ENCODE results near the gene SMPD4.
"Not testable (repeated sequence)": the region's sequence is repeated elsewhere in the genome, so short reads cannot be mapped to it uniquely, and the experiment has no call there.

Gene SMPD4

DNA sequence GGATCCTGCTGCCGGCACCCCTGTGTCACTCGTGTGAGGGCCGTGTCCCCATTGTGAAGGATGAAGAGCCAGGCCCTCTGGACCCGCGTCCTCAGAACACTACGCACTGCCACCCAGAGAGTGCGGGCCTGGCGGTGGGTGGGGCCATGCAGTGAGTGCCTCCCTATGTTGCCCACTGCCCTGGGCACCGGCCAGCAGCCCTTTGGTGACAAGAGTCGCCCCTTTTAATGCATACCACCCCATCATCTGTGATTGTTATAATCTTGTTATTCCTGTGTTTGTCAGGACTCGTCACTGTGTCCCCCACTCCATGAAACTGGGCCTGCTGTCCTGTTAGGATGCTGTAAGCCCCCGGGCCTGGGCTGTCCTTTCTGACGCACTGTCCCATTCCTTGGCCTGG lies 43.1 kb downstream of the SMPD4 start:
- not testable (repeated sequence) for DNase-seq

DNA sequence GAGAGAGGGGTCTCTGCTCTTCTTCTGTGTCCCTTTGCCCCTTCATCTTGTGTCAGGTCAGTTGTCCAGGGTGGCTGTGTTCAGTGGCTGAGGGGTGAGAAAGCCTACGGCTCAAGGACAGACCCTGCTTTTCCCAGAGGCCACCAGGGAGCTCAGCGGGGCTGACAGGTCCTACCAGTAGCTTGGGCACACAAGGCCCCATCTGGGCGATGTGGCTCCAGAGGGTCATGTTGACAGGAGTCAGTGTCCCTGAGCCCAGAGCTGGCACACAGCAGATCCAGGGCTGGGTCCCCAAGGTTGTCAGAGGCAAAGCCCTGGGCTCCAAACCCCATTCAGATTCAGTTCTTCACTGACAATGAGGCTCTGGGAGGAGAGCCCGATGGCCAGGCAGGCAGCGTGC lies 44.3 kb downstream of the SMPD4 start:
- DNase-seq = not testable (repeated sequence)

GRCh38 chr2:130136546-130136945 lies 44.9 kb downstream of the SMPD4 start:
- DNase-seq = not testable (repeated sequence)

DNA sequence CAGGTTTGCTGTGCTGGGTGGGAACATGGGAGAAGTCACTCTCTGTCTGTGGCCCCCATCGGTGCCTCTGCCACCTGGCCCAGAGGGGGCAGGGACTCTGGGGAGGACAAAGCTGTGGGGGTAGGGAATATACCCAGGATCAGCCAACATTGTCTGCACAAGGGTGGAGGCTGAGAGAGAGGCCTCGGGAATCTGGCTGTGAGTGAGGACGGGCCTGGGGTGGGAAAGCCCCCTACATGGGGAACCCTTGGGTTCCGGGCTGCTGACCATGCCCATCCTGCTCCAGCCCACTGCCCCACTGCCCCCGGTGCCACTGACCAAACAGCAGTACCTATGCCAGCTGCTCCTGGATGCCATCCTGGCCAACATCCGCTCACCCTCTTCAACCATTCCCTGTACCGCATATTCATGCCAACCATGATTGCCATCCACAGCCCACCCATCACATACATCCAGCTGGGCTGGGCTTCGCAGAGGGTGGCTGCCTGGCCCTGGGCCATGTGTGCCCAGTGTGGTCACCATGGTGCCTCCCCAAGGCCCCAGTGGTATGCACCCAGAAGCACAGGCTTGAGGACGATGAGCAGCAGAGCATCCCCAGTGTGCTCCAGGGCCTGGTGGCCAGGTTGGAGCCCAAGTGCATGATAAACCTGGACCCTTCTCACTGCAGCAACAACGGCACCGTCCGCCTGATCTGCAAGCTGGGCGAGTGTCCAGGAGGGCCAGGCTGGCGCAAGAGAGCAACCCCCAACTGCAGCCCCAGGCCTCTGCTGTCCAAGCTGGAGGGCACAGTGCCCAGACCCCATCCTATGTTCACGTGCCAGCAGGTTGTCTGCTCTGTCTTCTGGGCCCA lies 45.5 kb downstream of the SMPD4 start:
- DNase-seq = no peak

DNA sequence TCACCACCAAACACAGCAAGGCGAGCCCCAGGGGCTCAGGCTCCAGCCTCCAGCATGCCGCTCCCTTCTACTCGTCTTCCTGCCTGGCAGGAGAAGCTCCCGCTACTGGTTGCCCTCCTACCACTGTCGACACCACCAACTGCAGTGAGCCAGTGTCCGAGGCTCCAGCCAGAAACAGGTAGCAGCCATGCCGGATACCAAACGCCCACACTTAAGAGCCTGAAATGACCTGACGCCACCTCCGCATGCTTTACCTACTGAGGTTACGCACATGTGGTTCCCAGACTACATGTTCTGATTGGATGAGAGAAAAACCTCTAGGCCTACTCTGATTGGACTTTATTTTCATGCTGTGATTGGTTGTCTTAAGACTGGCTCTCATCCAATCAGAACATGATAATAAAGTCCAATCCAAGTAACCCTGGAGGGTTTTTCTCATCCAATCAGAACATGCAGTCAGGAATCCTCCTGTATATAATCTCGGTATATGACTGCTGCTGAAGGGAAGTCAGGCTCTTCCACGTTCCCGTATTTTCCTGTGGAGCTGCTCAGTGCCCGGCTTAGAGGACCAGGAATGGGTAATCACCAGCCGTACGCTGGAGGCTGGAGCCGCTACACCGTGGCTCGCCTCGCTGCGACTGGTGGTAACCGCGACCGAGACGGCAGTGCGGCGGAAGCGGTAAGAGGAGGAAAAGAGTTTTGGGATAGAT lies 52.1 kb downstream of the SMPD4 start, which contains the start of gene POTEF:
Gene POTEF (minus strand): TSS at position 103 of the 710 bp plus-strand sequence. CDS start 8,707 bp downstream, outside the sequence.
- DNase-seq = not testable (repeated sequence)

DNA sequence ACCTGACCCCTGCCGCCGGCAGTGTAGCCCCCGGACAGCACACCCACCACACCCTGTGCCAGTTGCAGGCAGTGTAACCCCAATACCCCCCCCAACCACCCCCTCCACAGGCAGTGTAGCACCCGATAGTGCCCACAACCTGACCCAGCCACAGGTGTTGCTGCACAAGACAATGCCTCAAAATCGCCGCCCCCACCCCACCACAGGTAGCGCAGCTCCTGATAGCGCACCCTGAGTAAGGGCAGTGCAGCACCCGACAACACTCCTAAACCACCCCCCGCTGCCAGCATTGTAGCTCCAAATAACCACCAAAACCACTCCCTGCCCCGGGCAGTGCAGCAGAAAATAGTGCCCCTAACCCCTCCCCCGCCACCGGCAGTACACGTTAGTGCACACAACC lies 52.9 kb downstream of the SMPD4 start:
- DNase-seq = not testable (repeated sequence)

GRCh38 chr2:130127726-130128125 lies 53.7 kb downstream of the SMPD4 start:
- not testable (repeated sequence) for DNase-seq

DNA sequence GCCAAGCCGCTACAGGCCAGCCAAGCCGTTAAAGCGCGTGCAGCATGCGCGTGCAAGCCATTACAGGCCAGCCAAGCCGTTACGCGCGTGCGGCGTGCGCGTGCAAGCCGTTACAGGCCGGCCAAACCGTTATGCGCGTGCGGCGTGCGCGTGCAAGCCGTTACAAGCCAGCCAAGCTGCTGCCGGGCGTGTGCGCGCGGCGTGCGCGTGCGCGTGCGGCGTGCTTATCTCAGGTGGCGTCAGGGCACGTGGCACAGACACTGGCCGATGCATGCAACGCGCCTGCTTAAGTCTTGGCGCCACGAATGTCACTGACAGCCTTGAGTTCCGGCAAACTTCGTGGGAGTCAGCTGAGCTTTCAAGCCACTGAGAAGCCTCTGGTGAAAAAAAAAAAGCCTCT lies 60.5 kb downstream of the SMPD4 start:
- not testable (repeated sequence) for DNase-seq

- DNase-seq = not testable (repeated sequence)
Measured at GRCh38 chr2:130102597-130103363, 78.6 kb downstream of the SMPD4 start.
